ENCODE results near the gene BABAM2.

GRCh38 chr2:28098501-28099225 lies 208.1 kb downstream of the BABAM2 start:
- TF ChIP-seq CTCF (IDR thresholded peaks at IDR 0.05) = no peak
- no peak for TF ChIP-seq POLR2A (IDR thresholded peaks at IDR 0.05)

Data from Peyer's patch (tissue), 4 donors.